Measurements from ENCODE around the gene ANKRD34B.

- no peak for TF ChIP-seq FOXA1 (IDR thresholded peaks at IDR 0.05)
- TF ChIP-seq SP1 (IDR thresholded peaks at IDR 0.05), result no peak
- TF ChIP-seq, protein P1, sequence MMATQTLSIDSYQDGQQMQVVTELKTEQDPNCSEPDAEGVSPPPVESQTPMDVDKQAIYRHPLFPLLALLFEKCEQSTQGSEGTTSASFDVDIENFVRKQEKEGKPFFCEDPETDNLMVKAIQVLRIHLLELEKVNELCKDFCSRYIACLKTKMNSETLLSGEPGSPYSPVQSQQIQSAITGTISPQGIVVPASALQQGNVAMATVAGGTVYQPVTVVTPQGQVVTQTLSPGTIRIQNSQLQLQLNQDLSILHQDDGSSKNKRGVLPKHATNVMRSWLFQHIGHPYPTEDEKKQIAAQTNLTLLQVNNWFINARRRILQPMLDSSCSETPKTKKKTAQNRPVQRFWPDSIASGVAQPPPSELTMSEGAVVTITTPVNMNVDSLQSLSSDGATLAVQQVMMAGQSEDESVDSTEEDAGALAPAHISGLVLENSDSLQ (IDR thresholded peaks at IDR 0.05), result no peak
- TF ChIP-seq TARDBP (IDR thresholded peaks at IDR 0.05), result no peak
- no peak for TF ChIP-seq SUZ12 (IDR thresholded peaks at IDR 0.05)
- TF ChIP-seq ZNF384 (IDR thresholded peaks at IDR 0.05), result no peak
- no peak for TF ChIP-seq ARNT (IDR thresholded peaks at IDR 0.05)
- TF ChIP-seq LEF1 (IDR thresholded peaks at IDR 0.05; ENCODE audit: borderline replicate concordance), result no peak
- no peak for TF ChIP-seq NFRKB (IDR thresholded peaks at IDR 0.05)
- no peak for TF ChIP-seq CTBP1 (IDR thresholded peaks at IDR 0.05; ENCODE audit: borderline replicate concordance)
- TF ChIP-seq L3MBTL2 (conservative IDR thresholded peaks at IDR 0.05), result no peak
These were observed 37.3 kb upstream of the ANKRD34B start for GRCh38 chr5:80607343-80607742.

Data from HEK293T (cell line).